Activated CD4-positive, alpha-beta T cell treated with anti-CD3 and anti-CD28 coated beads for 1 hour (primary cell): ENCODE measurements around the gene PIGA.

Experiments used
- DNase-seq: peaks from one replicate; pipeline ENCODE4 v3.0.0-alpha.2; 2020

PIGA gene

GRCh38 chrX:15335135-15336022 lies at the start of gene PIGA:
TSS of gene PIGA (minus strand) at chrX:15335523. CDS start at chrX:15331930, 3,593 bp downstream.
- peak; percentile 84 for DNase-seq

GRCh38 chrX:15384304-15384703 lies 49.0 kb upstream of the PIGA start, which contains the start of gene VEGFD:
TSS of gene VEGFD (minus strand) at chrX:15384413. CDS start at chrX:15383946, 467 bp downstream.
- DNase-seq = no peak

- no peak for DNase-seq
These were observed 47.5 kb upstream of the PIGA start for GRCh38 chrX:15382813-15383212.

- DNase-seq = no peak
These were observed 41.6 kb upstream of the PIGA start for GRCh38 chrX:15376956-15377355.

- DNase-seq = no peak
These were observed 38.7 kb upstream of the PIGA start for GRCh38 chrX:15373976-15374375.

- DNase-seq = no peak
These were observed 31.4 kb upstream of the PIGA start for GRCh38 chrX:15366506-15367352.

- DNase-seq = no peak
These were observed 24.4 kb upstream of the PIGA start for GRCh38 chrX:15359701-15360100.

GRCh38 chrX:15358533-15358932 lies 23.2 kb upstream of the PIGA start:
- no peak for DNase-seq

- no peak for DNase-seq
These were observed 21.1 kb upstream of the PIGA start for GRCh38 chrX:15356444-15356843.

GRCh38 chrX:15350329-15350996 lies 15.1 kb upstream of the PIGA start:
- DNase-seq = no peak

GRCh38 chrX:15349046-15349445 lies 13.7 kb upstream of the PIGA start:
- no peak for DNase-seq

GRCh38 chrX:15345976-15346375 lies 10.7 kb upstream of the PIGA start:
- no peak for DNase-seq

- no peak for DNase-seq
These were observed 8.8 kb upstream of the PIGA start for GRCh38 chrX:15344106-15344505.

GRCh38 chrX:15343075-15343476 lies 7.8 kb upstream of the PIGA start:
- no peak for DNase-seq

GRCh38 chrX:15340867-15341266 lies 5.5 kb upstream of the PIGA start:
- DNase-seq = no peak

GRCh38 chrX:15336023-15336413 lies 695 bp upstream of the PIGA start:
- peak; percentile 14 for DNase-seq

GRCh38 chrX:15334561-15334960 lies 762 bp downstream of the PIGA start:
- DNase-seq = no peak

GRCh38 chrX:15328821-15329220 lies 6.5 kb downstream of the PIGA start:
- DNase-seq = no peak

- DNase-seq = no peak
These were observed 7.2 kb downstream of the PIGA start for GRCh38 chrX:15328131-15328530.

GRCh38 chrX:15322472-15322871 lies 12.9 kb downstream of the PIGA start:
- no peak for DNase-seq

- DNase-seq = no peak
These were observed 13.3 kb downstream of the PIGA start for GRCh38 chrX:15322072-15322471.

- DNase-seq = no peak
These were observed 13.9 kb downstream of the PIGA start for GRCh38 chrX:15321447-15321846.

- no peak for DNase-seq
These were observed 15.0 kb downstream of the PIGA start for GRCh38 chrX:15320297-15320696.
